GM12873 (cell line): ENCODE results near the gene DAO.

Source experiments
- TF ChIP-seq, protein P1 (sequence below): IDR thresholded peaks from 2 replicates; pipeline ENCODE4 v1.5.1; 2012; ENCODE audit warnings: low read depth, mild to moderate bottlenecking, moderate library complexity, low read length, control low read depth; ENCODE audit not compliant: insufficient read depth; ENCODE audit errors: missing control alignments

DAO gene

GRCh38 chr12:108840605-108841332 lies 39.1 kb upstream of the DAO start:
- TF ChIP-seq, protein P1, sequence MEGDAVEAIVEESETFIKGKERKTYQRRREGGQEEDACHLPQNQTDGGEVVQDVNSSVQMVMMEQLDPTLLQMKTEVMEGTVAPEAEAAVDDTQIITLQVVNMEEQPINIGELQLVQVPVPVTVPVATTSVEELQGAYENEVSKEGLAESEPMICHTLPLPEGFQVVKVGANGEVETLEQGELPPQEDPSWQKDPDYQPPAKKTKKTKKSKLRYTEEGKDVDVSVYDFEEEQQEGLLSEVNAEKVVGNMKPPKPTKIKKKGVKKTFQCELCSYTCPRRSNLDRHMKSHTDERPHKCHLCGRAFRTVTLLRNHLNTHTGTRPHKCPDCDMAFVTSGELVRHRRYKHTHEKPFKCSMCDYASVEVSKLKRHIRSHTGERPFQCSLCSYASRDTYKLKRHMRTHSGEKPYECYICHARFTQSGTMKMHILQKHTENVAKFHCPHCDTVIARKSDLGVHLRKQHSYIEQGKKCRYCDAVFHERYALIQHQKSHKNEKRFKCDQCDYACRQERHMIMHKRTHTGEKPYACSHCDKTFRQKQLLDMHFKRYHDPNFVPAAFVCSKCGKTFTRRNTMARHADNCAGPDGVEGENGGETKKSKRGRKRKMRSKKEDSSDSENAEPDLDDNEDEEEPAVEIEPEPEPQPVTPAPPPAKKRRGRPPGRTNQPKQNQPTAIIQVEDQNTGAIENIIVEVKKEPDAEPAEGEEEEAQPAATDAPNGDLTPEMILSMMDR: no peak

DNA sequence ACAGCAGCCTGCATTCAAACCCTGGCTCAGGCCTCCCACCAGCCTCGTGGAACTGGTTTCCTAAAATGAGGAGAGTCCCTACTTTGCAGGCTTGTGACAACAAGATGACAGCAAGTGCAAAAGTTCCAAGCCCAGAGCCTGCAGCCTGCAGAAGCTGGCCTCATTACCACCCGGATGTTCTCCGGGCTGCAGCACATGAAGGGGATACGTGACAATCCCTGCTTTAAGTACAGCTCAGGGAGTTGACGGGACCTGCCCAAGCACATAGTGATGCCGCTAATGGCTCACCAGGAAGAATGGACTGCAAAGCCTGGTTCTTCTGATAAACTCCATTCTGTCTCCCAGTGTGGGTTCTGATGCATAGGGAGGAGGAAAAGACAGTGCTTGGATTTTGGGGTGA lies 37.5 kb upstream of the DAO start:
- TF ChIP-seq, protein P1: no peak

- TF ChIP-seq, protein P1: no peak
Measured at GRCh38 chr12:108843187-108843586, 36.7 kb upstream of the DAO start.

DNA sequence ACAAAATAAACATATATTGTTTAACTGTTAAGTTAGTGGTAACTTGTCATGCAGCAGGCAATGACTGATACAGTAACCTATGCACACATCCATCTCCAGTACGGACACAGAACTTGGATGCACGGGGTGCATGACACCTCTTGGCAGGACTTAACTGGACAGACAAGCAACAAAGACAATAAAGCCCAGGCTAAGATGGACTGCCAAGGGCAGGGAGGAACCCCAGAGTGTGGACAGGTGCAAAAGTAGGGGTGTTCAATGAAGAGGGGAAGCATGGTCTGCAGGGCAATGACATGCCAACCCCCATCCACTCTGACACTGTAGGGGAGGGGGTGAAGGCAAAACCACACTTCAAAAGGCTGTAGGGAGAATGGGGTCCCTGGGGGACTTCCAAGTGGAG lies 34.2 kb upstream of the DAO start:
- TF ChIP-seq, protein P1: no peak

- TF ChIP-seq, protein P1: no peak
Measured at GRCh38 chr12:108846290-108846701, 33.6 kb upstream of the DAO start.

- TF ChIP-seq, protein P1: no peak
Measured at GRCh38 chr12:108847705-108848104, 32.2 kb upstream of the DAO start.

DNA sequence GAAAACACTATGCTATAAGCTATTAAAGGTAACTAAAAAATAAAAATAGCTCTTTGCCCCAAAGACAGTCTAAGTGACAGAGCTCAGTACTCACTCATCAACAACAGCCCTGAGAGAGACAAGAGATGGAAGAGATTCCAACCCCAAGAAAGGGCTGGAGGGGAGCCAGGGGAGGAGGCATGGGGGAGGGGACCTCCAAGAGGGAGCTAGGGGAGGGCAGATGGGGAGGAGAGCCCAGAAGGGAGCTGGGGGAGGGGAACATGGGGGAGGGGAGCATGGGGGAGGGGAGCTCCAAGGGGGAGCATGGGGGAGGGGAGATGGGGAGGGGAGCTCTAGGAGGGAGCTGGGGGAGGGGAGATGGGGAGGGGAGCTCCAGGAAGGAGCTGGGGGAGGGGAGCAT lies 30.2 kb upstream of the DAO start:
- TF ChIP-seq, protein P1: no peak
